Measurements from ENCODE around the gene UNC5A. TPM values are rescaled to one million over a fixed set of nuclear protein-coding genes. Genes with fewer than 3 reads are reported as not detected.

UNC5A gene
- polyA plus RNA-seq, 1 donor, result 1.0 TPM

DNA sequence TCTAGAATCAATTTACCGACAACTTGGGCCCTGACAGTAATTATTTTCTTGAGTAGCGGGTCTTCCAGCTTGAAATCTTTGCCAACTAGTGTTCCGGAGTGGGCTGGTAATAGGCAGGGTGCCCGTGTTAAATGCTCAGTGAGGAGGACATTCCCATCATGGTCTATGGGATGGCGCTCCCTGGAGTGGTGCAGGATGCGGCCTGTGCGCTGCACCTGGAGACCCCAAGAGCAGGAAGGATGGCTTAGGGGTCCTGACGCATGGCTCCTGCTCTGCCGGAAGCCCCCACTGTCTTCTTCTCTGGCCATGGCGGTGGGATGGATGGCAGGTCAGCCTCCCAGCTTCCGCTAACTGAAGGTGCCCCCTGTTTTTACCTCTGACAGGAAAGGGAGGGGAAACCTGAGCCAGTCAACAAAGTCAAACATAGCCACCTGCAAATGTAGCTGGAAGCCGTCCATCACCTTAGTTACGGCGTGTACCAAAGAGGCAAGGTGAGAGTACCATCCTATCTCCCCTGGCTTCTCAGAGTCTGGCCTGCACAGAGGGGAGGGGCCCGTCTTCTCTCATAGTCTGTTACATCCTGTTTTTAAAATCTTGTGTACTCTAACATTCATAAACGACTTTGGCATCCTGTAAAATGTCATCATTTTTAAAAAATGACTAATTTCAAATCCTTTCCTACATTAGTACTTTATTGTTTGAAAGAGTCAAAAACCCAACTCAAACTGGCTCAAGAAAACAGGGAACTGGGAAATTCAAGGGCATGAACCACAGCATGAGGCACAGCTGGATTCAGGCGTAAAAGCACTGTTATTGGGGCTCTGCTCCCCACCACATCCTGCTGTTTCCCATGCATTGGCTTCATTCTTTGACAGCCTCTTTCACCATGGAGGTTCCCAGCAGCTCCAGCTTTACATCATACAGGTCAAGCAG is 28.5 kb upstream of the UNC5A start:
- no peak overlapping the region for H3K27ac ChIP-seq (ENCODE audit: low read length)
- H3K27me3 ChIP-seq (ENCODE audit: control insufficient read depth, insufficient read depth, low read length), result peaks cover 60% of the 10 kb centered on the region
- WGBS (ENCODE audit: insufficient coverage, low lambda C conversion rate), result 50% methylated on average over 1 of the region's 17 CpGs
- no peaks in the 10 kb centered on the region for H3K9me3 ChIP-seq (ENCODE audit: control insufficient read depth, low read depth, low read length)
- no peak overlapping the region for H3K4me3 ChIP-seq (ENCODE audit: low read length)
- no peaks in the 10 kb centered on the region for H3K36me3 ChIP-seq (ENCODE audit: control insufficient read depth, insufficient read depth, low read length)
- DNase-seq, result no peak
- no peaks in the 10 kb centered on the region for H3K4me1 ChIP-seq (ENCODE audit: control insufficient read depth, insufficient read depth, low read length)

DNA sequence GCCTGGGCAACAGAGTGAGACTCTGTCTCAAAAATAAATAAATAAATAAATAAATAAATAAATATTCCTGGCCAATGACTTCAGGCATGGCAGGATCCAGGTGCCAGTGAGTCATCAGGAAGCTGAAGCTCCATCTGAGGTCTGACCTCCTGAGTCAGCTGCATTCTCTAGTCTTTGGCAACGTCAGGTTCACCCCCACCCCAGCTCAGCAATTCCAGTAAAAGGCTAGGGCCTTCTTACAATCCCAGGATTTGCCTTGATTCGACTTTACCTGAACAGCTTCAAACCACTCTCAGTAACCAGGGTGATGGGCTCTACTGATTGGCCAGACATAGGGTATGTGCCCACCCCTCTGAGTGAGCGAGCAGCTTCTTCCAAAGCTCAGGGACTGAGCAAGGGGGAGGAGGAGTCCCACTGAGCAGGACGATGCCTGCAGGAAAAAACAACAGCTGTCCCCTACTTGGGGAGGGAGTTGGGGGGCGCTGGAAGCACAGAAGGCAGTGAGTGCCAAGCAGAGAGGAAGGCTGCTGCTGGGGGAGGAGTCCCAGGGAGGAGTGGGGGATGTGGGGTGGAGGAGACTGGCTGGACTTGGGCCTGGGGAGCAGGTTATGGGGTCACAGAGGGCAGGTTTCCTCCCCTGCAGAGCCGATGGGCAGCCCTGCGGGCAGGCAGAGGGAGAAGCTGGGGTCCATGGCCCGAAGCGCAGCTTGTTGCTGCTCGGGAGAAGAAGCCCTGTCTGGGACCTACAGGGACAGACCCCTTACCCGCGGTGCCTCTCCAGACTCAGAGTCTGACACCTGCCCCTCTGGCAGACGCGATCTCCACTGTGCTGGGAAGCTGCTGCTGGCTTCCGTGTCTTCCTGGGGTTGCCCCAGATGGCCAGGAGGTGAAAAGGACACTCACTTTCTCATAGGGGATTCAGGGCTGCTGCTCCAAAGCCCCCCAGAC is 25.9 kb upstream of the UNC5A start:
- DNase-seq, result no peak
- Histone ChIP-seq H3K4me1 (ENCODE audit: control insufficient read depth, insufficient read depth, low read length) (no peaks in the 10 kb centered on the region), H3K4me3 (ENCODE audit: low read length) (no peak overlapping the region), H3K9me3 (ENCODE audit: control insufficient read depth, low read depth, low read length) (no peaks in the 10 kb centered on the region), H3K36me3 (ENCODE audit: control insufficient read depth, insufficient read depth, low read length) (no peaks in the 10 kb centered on the region), H3K27me3 (ENCODE audit: control insufficient read depth, insufficient read depth, low read length) (peaks cover 80% of the 10 kb centered on the region), H3K27ac (ENCODE audit: low read length) (no peak overlapping the region)
- WGBS (ENCODE audit: insufficient coverage, low lambda C conversion rate), result no CpG with 5 or more reads among the region's 15 CpGs

DNA sequence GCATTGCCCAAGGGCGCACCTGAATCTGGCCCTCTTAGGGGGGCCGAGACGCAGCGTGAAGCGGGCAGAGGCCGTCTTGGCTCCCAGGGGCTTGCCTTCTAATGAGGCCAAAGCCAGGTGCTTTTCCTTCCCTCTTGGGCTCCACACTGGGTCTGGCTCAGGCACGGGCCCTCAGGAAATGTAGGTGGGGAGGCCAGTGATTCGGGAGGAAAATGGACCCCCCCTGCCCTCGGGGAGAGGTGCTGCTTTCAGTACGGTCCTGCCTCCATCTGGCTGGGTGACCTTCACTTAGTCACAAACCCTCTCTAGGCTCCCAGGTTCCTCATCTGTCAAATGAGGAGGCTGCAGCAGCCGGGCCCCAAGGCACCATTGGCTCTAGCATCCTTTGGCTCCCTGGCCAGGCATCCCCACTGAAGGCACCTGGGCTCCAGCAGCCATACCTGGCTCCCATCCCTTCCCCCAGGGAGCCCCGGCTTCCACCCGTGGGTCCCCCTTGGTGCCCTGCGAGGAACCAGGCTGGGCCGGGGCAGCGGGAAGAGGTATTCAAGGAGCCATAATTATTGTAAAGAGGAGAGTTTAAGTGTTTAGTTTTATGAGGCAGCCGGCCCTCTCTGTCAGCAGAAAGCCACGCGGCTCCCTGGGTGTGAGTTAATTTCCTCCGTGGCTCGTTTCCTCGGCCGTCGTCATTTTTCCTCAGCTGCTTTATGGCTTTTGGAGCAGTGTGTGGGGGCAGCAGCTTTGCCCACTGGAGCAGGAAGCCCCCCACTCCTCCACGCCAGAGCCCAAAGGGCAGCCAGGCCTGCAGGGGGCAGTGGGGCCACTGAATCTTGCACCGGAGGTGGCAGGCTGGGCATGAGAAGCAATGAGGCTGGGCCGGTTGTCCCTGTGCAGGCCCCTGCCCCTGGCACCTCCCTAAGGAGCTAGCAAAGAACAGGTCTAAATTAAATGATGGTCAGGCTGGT is 24.9 kb upstream of the UNC5A start:
- Histone ChIP-seq H3K27me3 (ENCODE audit: control insufficient read depth, insufficient read depth, low read length) (peaks cover 80% of the 10 kb centered on the region), H3K4me3 (ENCODE audit: low read length) (no peak overlapping the region), H3K4me1 (ENCODE audit: control insufficient read depth, insufficient read depth, low read length) (no peaks in the 10 kb centered on the region), H3K27ac (ENCODE audit: low read length) (no peak overlapping the region), H3K36me3 (ENCODE audit: control insufficient read depth, insufficient read depth, low read length) (no peaks in the 10 kb centered on the region), H3K9me3 (ENCODE audit: control insufficient read depth, low read depth, low read length) (no peaks in the 10 kb centered on the region)
- no peak for DNase-seq
- no CpG with 5 or more reads among the region's 27 CpGs for WGBS (ENCODE audit: insufficient coverage, low lambda C conversion rate)

DNA sequence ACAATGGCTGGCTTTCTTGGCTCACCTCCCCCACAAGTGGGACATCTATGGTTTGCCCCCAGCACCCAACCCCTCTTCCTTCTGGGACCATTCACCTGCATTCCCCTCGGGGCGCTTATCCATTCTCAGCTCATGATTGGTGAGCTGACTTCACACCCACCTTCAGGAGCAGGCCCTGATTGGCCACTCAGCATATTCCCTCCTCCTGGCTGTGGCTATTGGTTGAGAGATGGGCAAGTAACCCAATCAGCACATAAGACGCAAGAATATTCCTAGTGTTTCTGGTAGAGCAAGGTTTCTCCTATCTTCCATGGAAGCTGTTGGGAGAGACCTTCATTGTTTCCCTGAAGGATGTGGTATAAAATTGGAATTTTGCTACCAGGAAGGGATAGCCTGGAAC is 22.7 kb upstream of the UNC5A start:
- Histone ChIP-seq H3K4me3 (ENCODE audit: low read length) (no peak overlapping the region), H3K27me3 (ENCODE audit: control insufficient read depth, insufficient read depth, low read length) (peaks cover 77% of the 10 kb centered on the region), H3K4me1 (ENCODE audit: control insufficient read depth, insufficient read depth, low read length) (no peaks in the 10 kb centered on the region), H3K27ac (ENCODE audit: low read length) (no peak overlapping the region), H3K9me3 (ENCODE audit: control insufficient read depth, low read depth, low read length) (no peaks in the 10 kb centered on the region), H3K36me3 (ENCODE audit: control insufficient read depth, insufficient read depth, low read length) (no peaks in the 10 kb centered on the region)
- no peak for DNase-seq
- WGBS (ENCODE audit: insufficient coverage, low lambda C conversion rate), result no CpG with 5 or more reads among the region's 3 CpGs

DNA sequence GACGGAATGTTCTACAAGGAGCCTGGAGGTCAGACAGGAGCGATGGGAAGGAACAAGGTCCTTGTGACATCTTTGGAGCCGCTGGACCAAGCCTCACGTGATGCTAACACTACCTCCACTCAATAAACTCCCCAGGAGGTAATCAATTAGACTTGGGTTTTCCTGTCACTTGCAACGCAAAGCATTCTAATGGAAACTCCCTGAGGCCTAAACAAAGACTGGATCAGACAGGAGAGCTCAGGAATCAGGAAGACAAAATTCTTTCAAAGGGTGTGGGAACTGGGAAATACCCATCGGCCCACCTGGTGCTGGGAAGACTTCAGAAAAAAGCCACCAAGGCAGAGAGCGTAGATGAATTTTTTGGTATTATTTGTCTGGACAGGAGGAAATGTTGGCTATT is 22.3 kb upstream of the UNC5A start:
- no peaks in the 10 kb centered on the region for H3K36me3 ChIP-seq (ENCODE audit: control insufficient read depth, insufficient read depth, low read length)
- no peak overlapping the region for H3K27ac ChIP-seq (ENCODE audit: low read length)
- H3K4me1 ChIP-seq (ENCODE audit: control insufficient read depth, insufficient read depth, low read length), result no peaks in the 10 kb centered on the region
- H3K27me3 ChIP-seq (ENCODE audit: control insufficient read depth, insufficient read depth, low read length), result peaks cover 77% of the 10 kb centered on the region
- WGBS (ENCODE audit: insufficient coverage, low lambda C conversion rate), result no CpG with 5 or more reads among the region's 7 CpGs
- no peaks in the 10 kb centered on the region for H3K9me3 ChIP-seq (ENCODE audit: control insufficient read depth, low read depth, low read length)
- H3K4me3 ChIP-seq (ENCODE audit: low read length), result no peak overlapping the region
- no peak for DNase-seq

DNA sequence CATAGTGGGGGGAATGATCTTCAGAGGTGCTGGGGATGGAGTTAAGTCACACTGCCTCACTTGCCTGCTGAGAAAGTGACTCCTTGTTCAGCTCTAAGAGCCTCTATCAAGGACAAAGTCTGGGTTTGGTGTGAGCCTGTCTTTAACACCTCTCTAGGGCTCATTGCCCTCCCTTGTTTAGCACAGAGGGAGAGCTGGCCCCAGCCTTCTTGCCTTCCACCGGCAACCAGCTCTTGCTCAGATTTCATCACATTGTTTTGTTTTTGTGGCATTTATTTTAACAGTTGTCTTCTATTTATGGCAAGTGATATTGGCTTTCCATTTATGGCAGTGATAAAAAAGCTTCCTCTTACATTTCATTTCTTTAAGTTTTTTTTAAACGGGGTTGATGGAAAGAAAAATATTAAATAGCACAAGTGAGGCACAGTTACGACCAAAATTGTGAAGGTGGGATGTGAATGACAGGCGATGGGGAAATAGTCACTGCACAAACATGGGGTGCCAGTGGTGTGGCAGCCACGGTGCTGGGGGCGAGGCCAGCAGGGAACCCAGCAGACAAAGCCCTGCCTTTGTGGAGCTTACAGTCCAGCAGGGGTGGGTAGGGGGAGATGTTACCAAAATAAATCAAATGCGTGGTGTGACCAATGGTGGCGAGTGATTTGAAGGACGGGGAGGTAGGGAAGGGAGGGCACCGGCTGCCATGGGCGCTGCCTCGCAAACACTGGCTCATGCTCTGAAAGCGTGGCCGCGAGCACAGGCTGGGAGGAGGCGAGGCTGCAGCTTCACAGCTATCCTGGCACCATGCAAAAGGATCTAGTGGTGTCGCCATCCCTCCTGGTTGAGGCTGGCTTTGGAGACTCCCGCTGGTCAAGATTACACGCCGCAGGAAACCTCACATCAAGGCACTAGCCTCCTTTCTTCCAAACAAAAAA is 21.2 kb upstream of the UNC5A start:
- no peaks in the 10 kb centered on the region for H3K9me3 ChIP-seq (ENCODE audit: control insufficient read depth, low read depth, low read length)
- no peaks in the 10 kb centered on the region for H3K36me3 ChIP-seq (ENCODE audit: control insufficient read depth, insufficient read depth, low read length)
- WGBS (ENCODE audit: insufficient coverage, low lambda C conversion rate), result 77% methylated on average over 3 of the region's 20 CpGs
- no peak overlapping the region for H3K27ac ChIP-seq (ENCODE audit: low read length)
- no peak for DNase-seq
- H3K4me3 ChIP-seq (ENCODE audit: low read length), result no peak overlapping the region
- H3K27me3 ChIP-seq (ENCODE audit: control insufficient read depth, insufficient read depth, low read length), result peaks cover 83% of the 10 kb centered on the region
- no peaks in the 10 kb centered on the region for H3K4me1 ChIP-seq (ENCODE audit: control insufficient read depth, insufficient read depth, low read length)

DNA sequence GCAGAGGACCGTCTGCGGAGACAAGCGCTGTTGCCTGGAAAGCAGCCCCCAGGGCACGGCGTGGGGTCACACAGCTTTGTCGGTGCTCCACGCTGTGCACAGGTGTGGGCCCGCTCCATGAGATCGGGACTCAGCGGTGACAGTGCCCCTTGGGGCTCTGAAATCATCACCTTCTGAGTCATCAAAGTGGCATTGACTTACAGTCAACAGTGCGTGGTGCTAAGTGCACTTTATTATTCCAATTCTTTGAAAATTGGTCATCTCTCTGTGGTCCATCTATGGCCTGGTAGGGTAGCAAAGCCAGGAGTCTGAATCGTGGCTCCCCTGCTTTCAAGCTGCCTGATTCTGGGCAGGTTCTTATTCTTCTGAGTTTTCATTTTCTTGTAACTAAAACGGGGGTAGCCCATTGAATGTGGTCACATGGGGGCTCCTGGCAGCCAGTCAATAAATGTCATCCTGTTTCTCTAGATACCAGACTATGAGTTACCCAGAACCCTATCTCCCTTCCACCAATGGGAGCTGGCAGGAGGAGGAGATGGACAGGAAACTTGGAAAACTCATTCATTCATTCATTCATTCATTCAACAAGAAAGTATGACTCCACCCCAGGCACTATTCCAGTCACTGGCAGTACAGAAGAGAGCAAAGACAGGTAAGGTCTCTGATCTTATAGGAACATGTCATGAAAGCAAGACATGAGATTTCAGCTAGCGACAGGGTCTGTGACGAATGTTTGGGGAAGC is 20.3 kb upstream of the UNC5A start:
- no peak overlapping the region for H3K4me3 ChIP-seq (ENCODE audit: low read length)
- no peaks in the 10 kb centered on the region for H3K9me3 ChIP-seq (ENCODE audit: control insufficient read depth, low read depth, low read length)
- H3K4me1 ChIP-seq (ENCODE audit: control insufficient read depth, insufficient read depth, low read length), result no peaks in the 10 kb centered on the region
- no peaks in the 10 kb centered on the region for H3K36me3 ChIP-seq (ENCODE audit: control insufficient read depth, insufficient read depth, low read length)
- WGBS (ENCODE audit: insufficient coverage, low lambda C conversion rate), result 60% methylated on average over 1 of the region's 15 CpGs
- no peak for DNase-seq
- H3K27ac ChIP-seq (ENCODE audit: low read length), result no peak overlapping the region
- peaks cover 82% of the 10 kb centered on the region for H3K27me3 ChIP-seq (ENCODE audit: control insufficient read depth, insufficient read depth, low read length)

DNA sequence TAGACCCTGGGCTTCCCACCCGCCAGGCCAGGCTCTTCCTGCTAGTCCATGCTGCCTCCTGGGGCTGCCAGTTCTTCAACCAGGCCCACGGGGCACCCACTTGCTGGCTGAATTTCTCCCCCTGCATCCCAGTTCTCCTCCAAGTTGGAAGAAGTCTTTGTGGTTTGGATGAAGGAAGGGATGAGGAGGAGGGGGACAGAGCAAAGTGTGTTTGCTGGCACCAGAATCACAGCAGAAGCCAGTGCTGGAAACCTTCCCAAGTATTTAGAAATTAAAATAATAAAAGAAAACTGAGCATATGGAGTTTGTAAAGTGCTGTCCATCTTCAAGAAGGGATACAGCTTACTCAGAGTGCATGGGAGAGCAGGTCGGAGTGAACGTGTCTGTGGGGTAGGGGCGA is 19.4 kb upstream of the UNC5A start:
- H3K27me3 ChIP-seq (ENCODE audit: control insufficient read depth, insufficient read depth, low read length), result peaks cover 81% of the 10 kb centered on the region
- no peaks in the 10 kb centered on the region for H3K9me3 ChIP-seq (ENCODE audit: control insufficient read depth, low read depth, low read length)
- no CpG with 5 or more reads among the region's 5 CpGs for WGBS (ENCODE audit: insufficient coverage, low lambda C conversion rate)
- no peak for DNase-seq
- H3K27ac ChIP-seq (ENCODE audit: low read length), result no peak overlapping the region
- no peaks in the 10 kb centered on the region for H3K36me3 ChIP-seq (ENCODE audit: control insufficient read depth, insufficient read depth, low read length)
- no peak overlapping the region for H3K4me3 ChIP-seq (ENCODE audit: low read length)
- no peaks in the 10 kb centered on the region for H3K4me1 ChIP-seq (ENCODE audit: control insufficient read depth, insufficient read depth, low read length)

All from large intestine (tissue), 3 donors.